ENCODE data around the gene NEK4. TPM values are rescaled to one million over a fixed set of nuclear protein-coding genes. Genes with fewer than 3 reads are reported as not detected.

NEK4 gene
- total and polyA plus RNA-seq, 2 of the 13 experiments (the other 11 are each of a cell fraction or from before 2014, with no cell fraction given): 16.5 to 38.0 TPM

DNA sequence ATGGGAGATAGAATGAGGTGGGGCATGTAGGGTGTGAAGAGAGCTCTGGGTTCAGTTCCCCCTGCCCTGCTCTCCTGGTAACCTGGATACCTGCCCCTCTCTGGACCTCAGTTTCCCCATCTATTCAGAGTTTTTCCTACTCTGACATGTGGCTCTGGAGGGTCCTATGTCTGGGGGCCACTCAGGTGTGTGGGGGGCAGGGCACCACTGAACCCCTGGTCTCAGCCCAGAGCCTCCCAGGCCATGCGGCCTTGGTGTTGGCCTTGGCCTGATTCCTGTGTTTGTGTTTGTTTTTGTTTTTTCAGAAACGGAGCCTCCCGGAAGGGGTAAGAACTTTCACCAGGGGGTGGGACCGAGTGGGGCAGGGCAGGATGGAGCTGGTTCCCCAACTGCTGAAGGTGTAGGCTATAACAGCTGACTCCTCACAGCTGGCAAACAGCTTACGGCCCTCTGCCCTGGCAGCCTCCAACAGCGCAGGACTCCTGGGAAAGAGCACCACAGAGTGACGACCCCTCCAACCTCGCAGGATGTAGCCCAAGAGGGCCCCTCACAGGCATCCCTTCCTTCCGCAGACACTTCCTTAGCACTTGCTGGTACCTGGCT lies 24.7 kb upstream of the NEK4 start (continued):
- TF ChIP-seq IRF2 (CRISPR knock-in tag; IDR thresholded peaks at IDR 0.05) (peak; percentile 69), ZFP90 (CRISPR knock-in tag; IDR thresholded peaks at IDR 0.05; ENCODE audit: borderline replicate concordance) (no peak), ZNF775 (CRISPR knock-in tag; IDR thresholded peaks at IDR 0.05; ENCODE audit: borderline replicate concordance) (0 out of 2 replicates have a peak, but pooled peaks have one; percentile 50), NFE2 (CRISPR knock-in tag; IDR thresholded peaks at IDR 0.05) (no peak), GABPA (IDR thresholded peaks at IDR 0.05; ENCODE audit: low read depth, low read length) (no peak), GABPA (CRISPR knock-in tag; IDR thresholded peaks at IDR 0.05; ENCODE audit: low read depth) (peak; percentile 76), RXRA (CRISPR knock-in tag; IDR thresholded peaks at IDR 0.05) (peak; percentile 83; the same call in 1 of the 2 replicates), ZSCAN21 (CRISPR knock-in tag; IDR thresholded peaks at IDR 0.05; ENCODE audit: borderline replicate concordance) (peak; percentile 9; the same call in 1 of the 2 replicates), KDM6A (CRISPR knock-in tag; IDR thresholded peaks at IDR 0.05; ENCODE audit: low read depth) (peak; percentile 79), ZNF20 (CRISPR knock-in tag; IDR thresholded peaks at IDR 0.05) (no peak)
- TF ChIP-seq, protein P1, sequence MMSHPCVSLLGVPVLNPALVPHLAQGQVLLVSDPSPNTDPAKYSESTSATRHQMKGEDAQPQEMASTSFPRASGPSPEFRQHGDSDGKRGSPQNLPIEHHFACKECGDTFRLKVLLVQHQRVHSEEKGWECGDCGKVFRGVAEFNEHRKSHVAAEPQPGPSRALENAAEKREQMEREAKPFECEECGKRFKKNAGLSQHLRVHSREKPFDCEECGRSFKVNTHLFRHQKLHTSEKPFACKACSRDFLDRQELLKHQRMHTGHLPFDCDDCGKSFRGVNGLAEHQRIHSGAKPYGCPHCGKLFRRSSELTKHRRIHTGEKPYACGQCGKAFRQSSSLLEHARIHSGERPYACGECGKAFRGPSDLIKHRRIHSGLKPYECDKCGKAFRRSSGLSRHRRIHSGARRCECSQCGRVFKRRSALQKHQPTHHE (CRISPR knock-in tag; IDR thresholded peaks at IDR 0.05; ENCODE audit: borderline replicate concordance): 0 out of 2 replicates have a peak, but pooled peaks have one; percentile 56
- TF ChIP-seq, protein P2, sequence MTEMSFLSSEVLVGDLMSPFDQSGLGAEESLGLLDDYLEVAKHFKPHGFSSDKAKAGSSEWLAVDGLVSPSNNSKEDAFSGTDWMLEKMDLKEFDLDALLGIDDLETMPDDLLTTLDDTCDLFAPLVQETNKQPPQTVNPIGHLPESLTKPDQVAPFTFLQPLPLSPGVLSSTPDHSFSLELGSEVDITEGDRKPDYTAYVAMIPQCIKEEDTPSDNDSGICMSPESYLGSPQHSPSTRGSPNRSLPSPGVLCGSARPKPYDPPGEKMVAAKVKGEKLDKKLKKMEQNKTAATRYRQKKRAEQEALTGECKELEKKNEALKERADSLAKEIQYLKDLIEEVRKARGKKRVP (CRISPR knock-in tag; IDR thresholded peaks at IDR 0.05): no peak
- TF ChIP-seq, protein P3, sequence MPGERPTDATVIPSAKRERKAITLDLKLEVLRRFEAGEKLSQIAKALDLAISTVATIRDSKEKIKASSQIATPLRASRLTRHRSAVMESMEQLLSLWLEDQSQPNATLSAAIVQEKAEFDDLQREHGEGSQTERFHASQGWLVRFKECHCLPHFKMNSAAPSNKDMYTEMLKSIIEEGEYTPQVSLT (CRISPR knock-in tag; IDR thresholded peaks at IDR 0.05; ENCODE audit: borderline replicate concordance, low read depth): no peak
- TF ChIP-seq, protein P4, sequence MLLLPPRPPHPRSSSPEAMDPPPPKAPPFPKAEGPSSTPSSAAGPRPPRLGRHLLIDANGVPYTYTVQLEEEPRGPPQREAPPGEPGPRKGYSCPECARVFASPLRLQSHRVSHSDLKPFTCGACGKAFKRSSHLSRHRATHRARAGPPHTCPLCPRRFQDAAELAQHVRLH (CRISPR knock-in tag; IDR thresholded peaks at IDR 0.05; ENCODE audit: borderline replicate concordance, low read depth): peak; percentile 34; the same call in 1 of the 2 replicates
- TF ChIP-seq, protein P5, sequence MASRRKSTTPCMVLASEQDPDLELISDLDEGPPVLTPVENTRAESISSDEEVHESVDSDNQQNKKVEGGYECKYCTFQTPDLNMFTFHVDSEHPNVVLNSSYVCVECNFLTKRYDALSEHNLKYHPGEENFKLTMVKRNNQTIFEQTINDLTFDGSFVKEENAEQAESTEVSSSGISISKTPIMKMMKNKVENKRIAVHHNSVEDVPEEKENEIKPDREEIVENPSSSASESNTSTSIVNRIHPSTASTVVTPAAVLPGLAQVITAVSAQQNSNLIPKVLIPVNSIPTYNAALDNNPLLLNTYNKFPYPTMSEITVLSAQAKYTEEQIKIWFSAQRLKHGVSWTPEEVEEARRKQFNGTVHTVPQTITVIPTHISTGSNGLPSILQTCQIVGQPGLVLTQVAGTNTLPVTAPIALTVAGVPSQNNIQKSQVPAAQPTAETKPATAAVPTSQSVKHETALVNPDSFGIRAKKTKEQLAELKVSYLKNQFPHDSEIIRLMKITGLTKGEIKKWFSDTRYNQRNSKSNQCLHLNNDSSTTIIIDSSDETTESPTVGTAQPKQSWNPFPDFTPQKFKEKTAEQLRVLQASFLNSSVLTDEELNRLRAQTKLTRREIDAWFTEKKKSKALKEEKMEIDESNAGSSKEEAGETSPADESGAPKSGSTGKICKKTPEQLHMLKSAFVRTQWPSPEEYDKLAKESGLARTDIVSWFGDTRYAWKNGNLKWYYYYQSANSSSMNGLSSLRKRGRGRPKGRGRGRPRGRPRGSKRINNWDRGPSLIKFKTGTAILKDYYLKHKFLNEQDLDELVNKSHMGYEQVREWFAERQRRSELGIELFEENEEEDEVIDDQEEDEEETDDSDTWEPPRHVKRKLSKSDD (CRISPR knock-in tag; IDR thresholded peaks at IDR 0.05; ENCODE audit: low read depth): no peak; the same call in 1 of the 2 replicates
- TF ChIP-seq, protein P6, sequence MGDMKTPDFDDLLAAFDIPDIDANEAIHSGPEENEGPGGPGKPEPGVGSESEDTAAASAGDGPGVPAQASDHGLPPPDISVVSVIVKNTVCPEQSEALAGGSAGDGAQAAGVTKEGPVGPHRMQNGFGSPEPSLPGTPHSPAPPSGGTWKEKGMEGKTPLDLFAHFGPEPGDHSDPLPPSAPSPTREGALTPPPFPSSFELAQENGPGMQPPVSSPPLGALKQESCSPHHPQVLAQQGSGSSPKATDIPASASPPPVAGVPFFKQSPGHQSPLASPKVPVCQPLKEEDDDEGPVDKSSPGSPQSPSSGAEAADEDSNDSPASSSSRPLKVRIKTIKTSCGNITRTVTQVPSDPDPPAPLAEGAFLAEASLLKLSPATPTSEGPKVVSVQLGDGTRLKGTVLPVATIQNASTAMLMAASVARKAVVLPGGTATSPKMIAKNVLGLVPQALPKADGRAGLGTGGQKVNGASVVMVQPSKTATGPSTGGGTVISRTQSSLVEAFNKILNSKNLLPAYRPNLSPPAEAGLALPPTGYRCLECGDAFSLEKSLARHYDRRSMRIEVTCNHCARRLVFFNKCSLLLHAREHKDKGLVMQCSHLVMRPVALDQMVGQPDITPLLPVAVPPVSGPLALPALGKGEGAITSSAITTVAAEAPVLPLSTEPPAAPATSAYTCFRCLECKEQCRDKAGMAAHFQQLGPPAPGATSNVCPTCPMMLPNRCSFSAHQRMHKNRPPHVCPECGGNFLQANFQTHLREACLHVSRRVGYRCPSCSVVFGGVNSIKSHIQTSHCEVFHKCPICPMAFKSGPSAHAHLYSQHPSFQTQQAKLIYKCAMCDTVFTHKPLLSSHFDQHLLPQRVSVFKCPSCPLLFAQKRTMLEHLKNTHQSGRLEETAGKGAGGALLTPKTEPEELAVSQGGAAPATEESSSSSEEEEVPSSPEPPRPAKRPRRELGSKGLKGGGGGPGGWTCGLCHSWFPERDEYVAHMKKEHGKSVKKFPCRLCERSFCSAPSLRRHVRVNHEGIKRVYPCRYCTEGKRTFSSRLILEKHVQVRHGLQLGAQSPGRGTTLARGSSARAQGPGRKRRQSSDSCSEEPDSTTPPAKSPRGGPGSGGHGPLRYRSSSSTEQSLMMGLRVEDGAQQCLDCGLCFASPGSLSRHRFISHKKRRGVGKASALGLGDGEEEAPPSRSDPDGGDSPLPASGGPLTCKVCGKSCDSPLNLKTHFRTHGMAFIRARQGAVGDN (CRISPR knock-in tag; IDR thresholded peaks at IDR 0.05): peak; percentile 69

Measured in HepG2 (cell line).